Measurements from ENCODE around the gene XXYLT1. TPM values are rescaled to one million over a fixed set of nuclear protein-coding genes. Genes with fewer than 3 reads are reported as not detected.

Gene XXYLT1
- total RNA-seq, 1 experiment from 2014 or later, result 23.4 TPM

GRCh38 chr3:195060531-195061291 is 210.2 kb downstream of the XXYLT1 start:
- ATAC-seq, result peak; percentile 63
- no peaks in the 10 kb centered on the region for H3K27me3 Mint-ChIP-seq (ENCODE audit: low read depth)
- POLR2A ChIA-PET, result no interaction called here
- TF ChIP-seq ZBTB21 (CRISPR knock-in tag; IDR thresholded peaks at IDR 0.05; ENCODE audit: borderline replicate concordance) (no peak), GABPB1 (CRISPR knock-in tag; IDR thresholded peaks at IDR 0.05) (no peak), ZNF219 (CRISPR knock-in tag; IDR thresholded peaks at IDR 0.05; ENCODE audit: borderline replicate concordance) (no peak), ETV6 (CRISPR knock-in tag; IDR thresholded peaks at IDR 0.05) (no peak), AFF4 (CRISPR knock-in tag; IDR thresholded peaks at IDR 0.05; ENCODE audit: borderline replicate concordance) (no peak), NR2C2 (CRISPR knock-in tag; IDR thresholded peaks at IDR 0.05) (no peak), FOXK1 (CRISPR knock-in tag; IDR thresholded peaks at IDR 0.05) (no peak), NFATC4 (CRISPR knock-in tag; IDR thresholded peaks at IDR 0.05) (no peak)
- TF ChIP-seq, protein P1, sequence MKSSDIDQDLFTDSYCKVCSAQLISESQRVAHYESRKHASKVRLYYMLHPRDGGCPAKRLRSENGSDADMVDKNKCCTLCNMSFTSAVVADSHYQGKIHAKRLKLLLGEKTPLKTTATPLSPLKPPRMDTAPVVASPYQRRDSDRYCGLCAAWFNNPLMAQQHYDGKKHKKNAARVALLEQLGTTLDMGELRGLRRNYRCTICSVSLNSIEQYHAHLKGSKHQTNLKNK (CRISPR knock-in tag; IDR thresholded peaks at IDR 0.05), result no peak
- TF ChIP-seq, protein P2, sequence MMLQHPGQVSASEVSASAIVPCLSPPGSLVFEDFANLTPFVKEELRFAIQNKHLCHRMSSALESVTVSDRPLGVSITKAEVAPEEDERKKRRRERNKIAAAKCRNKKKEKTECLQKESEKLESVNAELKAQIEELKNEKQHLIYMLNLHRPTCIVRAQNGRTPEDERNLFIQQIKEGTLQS (CRISPR knock-in tag; conservative IDR thresholded peaks at IDR 0.05), result no peak
- TF ChIP-seq, protein P3, sequence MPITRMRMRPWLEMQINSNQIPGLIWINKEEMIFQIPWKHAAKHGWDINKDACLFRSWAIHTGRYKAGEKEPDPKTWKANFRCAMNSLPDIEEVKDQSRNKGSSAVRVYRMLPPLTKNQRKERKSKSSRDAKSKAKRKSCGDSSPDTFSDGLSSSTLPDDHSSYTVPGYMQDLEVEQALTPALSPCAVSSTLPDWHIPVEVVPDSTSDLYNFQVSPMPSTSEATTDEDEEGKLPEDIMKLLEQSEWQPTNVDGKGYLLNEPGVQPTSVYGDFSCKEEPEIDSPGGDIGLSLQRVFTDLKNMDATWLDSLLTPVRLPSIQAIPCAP (CRISPR knock-in tag; IDR thresholded peaks at IDR 0.05), result no peak
- TF ChIP-seq, protein P4, sequence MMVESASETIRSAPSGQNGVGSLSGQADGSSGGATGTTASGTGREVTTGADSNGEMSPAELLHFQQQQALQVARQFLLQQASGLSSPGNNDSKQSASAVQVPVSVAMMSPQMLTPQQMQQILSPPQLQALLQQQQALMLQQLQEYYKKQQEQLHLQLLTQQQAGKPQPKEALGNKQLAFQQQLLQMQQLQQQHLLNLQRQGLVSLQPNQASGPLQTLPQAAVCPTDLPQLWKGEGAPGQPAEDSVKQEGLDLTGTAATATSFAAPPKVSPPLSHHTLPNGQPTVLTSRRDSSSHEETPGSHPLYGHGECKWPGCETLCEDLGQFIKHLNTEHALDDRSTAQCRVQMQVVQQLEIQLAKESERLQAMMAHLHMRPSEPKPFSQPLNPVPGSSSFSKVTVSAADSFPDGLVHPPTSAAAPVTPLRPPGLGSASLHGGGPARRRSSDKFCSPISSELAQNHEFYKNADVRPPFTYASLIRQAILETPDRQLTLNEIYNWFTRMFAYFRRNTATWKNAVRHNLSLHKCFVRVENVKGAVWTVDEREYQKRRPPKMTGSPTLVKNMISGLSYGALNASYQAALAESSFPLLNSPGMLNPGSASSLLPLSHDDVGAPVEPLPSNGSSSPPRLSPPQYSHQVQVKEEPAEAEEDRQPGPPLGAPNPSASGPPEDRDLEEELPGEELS (CRISPR knock-in tag; IDR thresholded peaks at IDR 0.05), result no peak
- H3K9me3 Mint-ChIP-seq, result no peaks in the 10 kb centered on the region
- H3K36me3 Mint-ChIP-seq, result no peaks in the 10 kb centered on the region
- H3K4me3 Mint-ChIP-seq, result no peak overlapping the region
- H3K4me1 Mint-ChIP-seq, result peaks cover 9% of the 10 kb centered on the region
- CTCF ChIA-PET, result interaction anchor here (0.6 to 3.9 kb wide), 8 partner anchors 12 to 977 kb away, joined by 3 to 19 read pairs (median 3); no protein-coding TSS in a partner anchor
- DNase-seq (ENCODE audit: low spot score), result no peak
- 0 out of 2 replicates have a peak overlapping the region, but pooled peaks have one; percentile 45 for H3K27ac Mint-ChIP-seq

GRCh38 chr3:195060217-195060481 is 210.8 kb downstream of the XXYLT1 start:
- POLR2A ChIA-PET, result no interaction called here

More at GRCh38 chr3:195060217-195060481, 210.8 kb downstream of the XXYLT1 start:
- Mint-ChIP-seq H3K4me1 (peaks cover 12% of the 10 kb centered on the region), H3K4me3 (no peak overlapping the region), H3K36me3 (no peaks in the 10 kb centered on the region), H3K9me3 (no peaks in the 10 kb centered on the region), H3K27ac (no peak overlapping the region), H3K27me3 (ENCODE audit: low read depth) (no peaks in the 10 kb centered on the region)
- ATAC-seq (no peak), DNase-seq (ENCODE audit: low spot score) (no peak)
- CTCF ChIA-PET, result interaction anchor here (3.9 kb wide), 1 partner anchor 47 kb away, joined by 19 read pairs; no protein-coding TSS in a partner anchor
- TF ChIP-seq EMX1 (CRISPR knock-in tag; IDR thresholded peaks at IDR 0.05) (no peak), CDX4 (CRISPR knock-in tag; IDR thresholded peaks at IDR 0.05; ENCODE audit: borderline replicate concordance) (no peak)

Measured in WTC11 (cell line).